ENCODE data around the gene PPP6R2. TPM values are rescaled to one million over a fixed set of nuclear protein-coding genes. Genes with fewer than 3 reads are reported as not detected.

The PPP6R2 gene
- total and polyA plus RNA-seq, 9 of the 15 experiments (the other 6 are each of a cell fraction or from before 2014, with no cell fraction given): 0.32 to 39.8 (median 21.4) TPM

DNA sequence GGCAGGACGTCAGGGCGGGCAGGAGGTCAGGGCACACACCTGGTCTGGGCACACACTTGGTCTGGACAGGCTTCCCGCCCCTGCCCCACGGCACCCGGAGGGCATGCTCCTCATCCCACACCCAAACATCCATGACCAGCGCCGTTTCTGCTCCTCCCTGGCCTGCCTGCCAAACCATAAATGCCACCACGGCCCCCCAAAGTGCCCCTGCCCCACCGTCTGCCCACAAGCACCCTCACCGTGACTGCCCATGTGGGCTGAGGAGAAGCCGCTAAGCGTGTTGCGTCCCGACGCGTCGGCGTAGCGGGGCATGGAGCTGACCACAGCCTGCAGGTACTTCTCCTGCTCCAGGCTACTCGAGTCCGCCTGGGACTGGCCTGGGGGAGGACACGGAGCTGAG, 115.9 kb downstream of the PPP6R2 start:
- DNase-seq (ENCODE audit: extremely low read depth in 1 of 4, low spot score in 3 of 4) (no peak), FAIRE-seq (no peak), ATAC-seq (no peak)
- ChIA-PET CTCF (ENCODE audit: low intra/inter-chr PET ratio) (no interaction called here), POLR2A (interaction anchor here (0.6 to 0.7 kb wide), 2 partner anchors 9 to 26 kb away, joined by 3 read pairs; no protein-coding TSS in a partner anchor)
- intact Hi-C loops (cut with micrococcal nuclease): no loop called here
- in situ Hi-C loops (cut with MboI): no loop called here
- Histone ChIP-seq H3K79me2 (ENCODE audit: control insufficient read depth, insufficient read depth, low read length) (no peaks in the 10 kb centered on the region), H3K9me1 (ENCODE audit: control insufficient read depth, insufficient read depth, low read length) (no peaks in the 10 kb centered on the region), H3K4me1 (replicated peaks in 1 of 2; ENCODE audit: control insufficient read depth in 2 of 2, insufficient read depth in 2 of 2, low read length in 2 of 2) (peaks cover 0 to 4% of the 10 kb centered on the region in 2 experiments; a peak in 1 of 5 replicates), H4K20me1 (replicated peaks; ENCODE audit: control insufficient read depth, insufficient read depth, low read length) (no peaks in the 10 kb centered on the region), H2AFZ (ENCODE audit: low read depth, low read length) (no peak overlapping the region), H3K36me3 (ENCODE audit: control insufficient read depth, insufficient read depth, low read length) (peaks cover 62% of the 10 kb centered on the region; the same call in 1 of the 3 replicates), H3K27me3 (ENCODE audit: control insufficient read depth in 2 of 2, insufficient read depth in 2 of 2, low read length in 2 of 2) (no peaks in the 10 kb centered on the region), H3K27ac (ENCODE audit: extremely low read depth, low read depth, low read length) (no peak overlapping the region), H3K9me3 (replicated peaks; ENCODE audit: control insufficient read depth, insufficient read depth, low read depth, low read length) (no peaks in the 10 kb centered on the region), H3K4me3 (no peak overlapping the region), H3K4me2 (ENCODE audit: insufficient read depth, low read length) (no peak overlapping the region), H3K9ac (ENCODE audit: insufficient read depth in 1 of 2, low read depth in 2 of 2, low read length in 2 of 2) (no peak overlapping the region)
- TF ChIP-seq SREBF2 (CRISPR knock-in tag; IDR thresholded peaks at IDR 0.05): no peak
- TF ChIP-seq, protein P1, sequence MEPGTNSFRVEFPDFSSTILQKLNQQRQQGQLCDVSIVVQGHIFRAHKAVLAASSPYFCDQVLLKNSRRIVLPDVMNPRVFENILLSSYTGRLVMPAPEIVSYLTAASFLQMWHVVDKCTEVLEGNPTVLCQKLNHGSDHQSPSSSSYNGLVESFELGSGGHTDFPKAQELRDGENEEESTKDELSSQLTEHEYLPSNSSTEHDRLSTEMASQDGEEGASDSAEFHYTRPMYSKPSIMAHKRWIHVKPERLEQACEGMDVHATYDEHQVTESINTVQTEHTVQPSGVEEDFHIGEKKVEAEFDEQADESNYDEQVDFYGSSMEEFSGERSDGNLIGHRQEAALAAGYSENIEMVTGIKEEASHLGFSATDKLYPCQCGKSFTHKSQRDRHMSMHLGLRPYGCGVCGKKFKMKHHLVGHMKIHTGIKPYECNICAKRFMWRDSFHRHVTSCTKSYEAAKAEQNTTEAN (CRISPR knock-in tag; IDR thresholded peaks at IDR 0.05): no peak
- TF ChIP-seq, protein P2, sequence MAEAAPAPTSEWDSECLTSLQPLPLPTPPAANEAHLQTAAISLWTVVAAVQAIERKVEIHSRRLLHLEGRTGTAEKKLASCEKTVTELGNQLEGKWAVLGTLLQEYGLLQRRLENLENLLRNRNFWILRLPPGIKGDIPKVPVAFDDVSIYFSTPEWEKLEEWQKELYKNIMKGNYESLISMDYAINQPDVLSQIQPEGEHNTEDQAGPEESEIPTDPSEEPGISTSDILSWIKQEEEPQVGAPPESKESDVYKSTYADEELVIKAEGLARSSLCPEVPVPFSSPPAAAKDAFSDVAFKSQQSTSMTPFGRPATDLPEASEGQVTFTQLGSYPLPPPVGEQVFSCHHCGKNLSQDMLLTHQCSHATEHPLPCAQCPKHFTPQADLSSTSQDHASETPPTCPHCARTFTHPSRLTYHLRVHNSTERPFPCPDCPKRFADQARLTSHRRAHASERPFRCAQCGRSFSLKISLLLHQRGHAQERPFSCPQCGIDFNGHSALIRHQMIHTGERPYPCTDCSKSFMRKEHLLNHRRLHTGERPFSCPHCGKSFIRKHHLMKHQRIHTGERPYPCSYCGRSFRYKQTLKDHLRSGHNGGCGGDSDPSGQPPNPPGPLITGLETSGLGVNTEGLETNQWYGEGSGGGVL (CRISPR knock-in tag; IDR thresholded peaks at IDR 0.05): no peak
- no peak for TF ChIP-seq NELFE (IDR thresholded peaks at IDR 0.05; ENCODE audit: insufficient read depth, insufficient read length)
- no peak for TF ChIP-seq ZNF121 (CRISPR knock-in tag; conservative IDR thresholded peaks at IDR 0.05)
- no peak for TF ChIP-seq ZBTB33 (CRISPR knock-in tag; IDR thresholded peaks at IDR 0.05)
- no peak for TF ChIP-seq CCAR2 (IDR thresholded peaks at IDR 0.05; ENCODE audit: low read depth, low read length)
- TF ChIP-seq CREB3L1 (IDR thresholded peaks at IDR 0.05; ENCODE audit: borderline replicate concordance, low read depth): no peak
- TF ChIP-seq E2F6 (IDR thresholded peaks at IDR 0.05; ENCODE audit: borderline replicate concordance in 1 of 2, extremely low read depth in 1 of 2, insufficient read depth in 1 of 2, insufficient read length in 1 of 2, low read depth in 1 of 2, low read length in 1 of 2, poor library complexity in 1 of 2, severe bottlenecking in 1 of 2): no peak
- no peak for TF ChIP-seq HDAC6 (IDR thresholded peaks at IDR 0.05; ENCODE audit: low read depth, low read length)
- no peak for TF ChIP-seq E2F3 (CRISPR knock-in tag; IDR thresholded peaks at IDR 0.05)
- no peak for TF ChIP-seq RAD51 (IDR thresholded peaks at IDR 0.05; ENCODE audit: borderline replicate concordance, low read depth)
- no TSS peak for BruUV-seq (replicated peaks)
- 91% methylated on average over 11 of the region's 22 CpGs for WGBS (ENCODE audit: insufficient coverage, low coverage, missing lambda C conversion rate)
